Measurements from ENCODE around the gene XPC. TPM values are rescaled to one million over a fixed set of nuclear protein-coding genes. Genes with fewer than 3 reads are reported as not detected.
"Not testable (repeated sequence)": the region's sequence is repeated elsewhere in the genome, so short reads cannot be mapped to it uniquely, and the experiment has no call there.

The XPC gene
- total and polyA plus RNA-seq, 4 donors = 12.7 to 26.7 (median 14.2) TPM

DNA sequence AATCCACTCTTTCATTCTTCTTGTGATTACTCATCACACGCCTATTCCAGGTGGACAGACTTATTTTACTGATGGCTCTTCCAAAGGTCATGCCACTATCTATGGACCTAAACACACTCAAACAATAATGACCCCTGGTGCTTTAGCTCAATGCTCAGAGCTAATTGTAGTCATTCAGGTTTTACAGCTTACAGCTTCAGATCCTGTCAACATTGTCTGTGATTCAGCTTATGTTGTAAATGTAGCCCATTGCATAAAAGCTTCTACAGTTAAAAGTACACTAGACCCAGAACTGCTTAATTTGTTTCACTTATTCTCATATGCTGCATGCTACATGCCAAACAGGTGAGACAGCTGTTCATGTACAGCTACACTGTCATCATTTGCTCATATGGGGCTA is 49.5 kb upstream of the XPC start:
- no peak for TF ChIP-seq TAF1 (conservative IDR thresholded peaks at IDR 0.05)
- TF ChIP-seq GABPA (IDR thresholded peaks at IDR 0.05 in 1 of 2, conservative IDR thresholded peaks at IDR 0.05 in 1 of 2) = no peak
- no peak for TF ChIP-seq HNF4A (conservative IDR thresholded peaks at IDR 0.05)
- TF ChIP-seq EGR1 (IDR thresholded peaks at IDR 0.05; ENCODE audit: low read depth in 2 of 2) = no peak
- TF ChIP-seq REST (IDR thresholded peaks at IDR 0.05) = no peak
- TF ChIP-seq NR2F2 (IDR thresholded peaks at IDR 0.05) = no peak
- TF ChIP-seq, protein P1, sequence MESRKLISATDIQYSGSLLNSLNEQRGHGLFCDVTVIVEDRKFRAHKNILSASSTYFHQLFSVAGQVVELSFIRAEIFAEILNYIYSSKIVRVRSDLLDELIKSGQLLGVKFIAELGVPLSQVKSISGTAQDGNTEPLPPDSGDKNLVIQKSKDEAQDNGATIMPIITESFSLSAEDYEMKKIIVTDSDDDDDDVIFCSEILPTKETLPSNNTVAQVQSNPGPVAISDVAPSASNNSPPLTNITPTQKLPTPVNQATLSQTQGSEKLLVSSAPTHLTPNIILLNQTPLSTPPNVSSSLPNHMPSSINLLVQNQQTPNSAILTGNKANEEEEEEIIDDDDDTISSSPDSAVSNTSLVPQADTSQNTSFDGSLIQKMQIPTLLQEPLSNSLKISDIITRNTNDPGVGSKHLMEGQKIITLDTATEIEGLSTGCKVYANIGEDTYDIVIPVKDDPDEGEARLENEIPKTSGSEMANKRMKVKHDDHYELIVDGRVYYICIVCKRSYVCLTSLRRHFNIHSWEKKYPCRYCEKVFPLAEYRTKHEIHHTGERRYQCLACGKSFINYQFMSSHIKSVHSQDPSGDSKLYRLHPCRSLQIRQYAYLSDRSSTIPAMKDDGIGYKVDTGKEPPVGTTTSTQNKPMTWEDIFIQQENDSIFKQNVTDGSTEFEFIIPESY (IDR thresholded peaks at IDR 0.05) = no peak
- TF ChIP-seq YY1 (IDR thresholded peaks at IDR 0.05) = no peak
- TF ChIP-seq, protein P2, sequence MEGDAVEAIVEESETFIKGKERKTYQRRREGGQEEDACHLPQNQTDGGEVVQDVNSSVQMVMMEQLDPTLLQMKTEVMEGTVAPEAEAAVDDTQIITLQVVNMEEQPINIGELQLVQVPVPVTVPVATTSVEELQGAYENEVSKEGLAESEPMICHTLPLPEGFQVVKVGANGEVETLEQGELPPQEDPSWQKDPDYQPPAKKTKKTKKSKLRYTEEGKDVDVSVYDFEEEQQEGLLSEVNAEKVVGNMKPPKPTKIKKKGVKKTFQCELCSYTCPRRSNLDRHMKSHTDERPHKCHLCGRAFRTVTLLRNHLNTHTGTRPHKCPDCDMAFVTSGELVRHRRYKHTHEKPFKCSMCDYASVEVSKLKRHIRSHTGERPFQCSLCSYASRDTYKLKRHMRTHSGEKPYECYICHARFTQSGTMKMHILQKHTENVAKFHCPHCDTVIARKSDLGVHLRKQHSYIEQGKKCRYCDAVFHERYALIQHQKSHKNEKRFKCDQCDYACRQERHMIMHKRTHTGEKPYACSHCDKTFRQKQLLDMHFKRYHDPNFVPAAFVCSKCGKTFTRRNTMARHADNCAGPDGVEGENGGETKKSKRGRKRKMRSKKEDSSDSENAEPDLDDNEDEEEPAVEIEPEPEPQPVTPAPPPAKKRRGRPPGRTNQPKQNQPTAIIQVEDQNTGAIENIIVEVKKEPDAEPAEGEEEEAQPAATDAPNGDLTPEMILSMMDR (IDR thresholded peaks at IDR 0.05; ENCODE audit: low read depth, low read length, missing input control) = no peak
- no peak for TF ChIP-seq FOXA2 (IDR thresholded peaks at IDR 0.05)
- TF ChIP-seq JUND (IDR thresholded peaks at IDR 0.05) = no peak
- TF ChIP-seq RAD21 (IDR thresholded peaks at IDR 0.05) = no peak
- TF ChIP-seq, protein P3, sequence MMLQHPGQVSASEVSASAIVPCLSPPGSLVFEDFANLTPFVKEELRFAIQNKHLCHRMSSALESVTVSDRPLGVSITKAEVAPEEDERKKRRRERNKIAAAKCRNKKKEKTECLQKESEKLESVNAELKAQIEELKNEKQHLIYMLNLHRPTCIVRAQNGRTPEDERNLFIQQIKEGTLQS (IDR thresholded peaks at IDR 0.05) = no peak
- Histone ChIP-seq H3K27ac (ENCODE audit: low read depth in 1 of 2, low read length in 2 of 2) (no peak overlapping the region), H3K4me1 (ENCODE audit: control insufficient read depth in 4 of 4, insufficient read depth in 4 of 4, low read length in 3 of 4) (no peaks in the 10 kb centered on the region), H3K9me3 (ENCODE audit: control insufficient read depth in 4 of 4, low read length in 3 of 4) (no peaks in the 10 kb centered on the region), H3K4me3 (ENCODE audit: low read depth in 1 of 3, low read length in 3 of 3) (no peak overlapping the region), H3K27me3 (ENCODE audit: control insufficient read depth in 4 of 4, insufficient read depth in 4 of 4, low read length in 3 of 4) (no peaks in the 10 kb centered on the region), H3K36me3 (ENCODE audit: control insufficient read depth in 4 of 4, insufficient read depth in 3 of 4, low read depth in 1 of 4, low read length in 3 of 4) (no peaks in the 10 kb centered on the region), H3K9ac (ENCODE audit: low read depth in 1 of 2, low read length in 2 of 2) (no peak overlapping the region)
- DNase-seq (ENCODE audit: low spot score) = no peak
- WGBS = 91% methylated on average over 1 of the region's 1 CpG

- not testable (repeated sequence) for H3K9me3 ChIP-seq (ENCODE audit: control insufficient read depth in 4 of 4, low read length in 3 of 4); DNase-seq (ENCODE audit: low spot score); H3K27me3 ChIP-seq (ENCODE audit: control insufficient read depth in 4 of 4, insufficient read depth in 4 of 4, low read length in 3 of 4); H3K27ac ChIP-seq (ENCODE audit: low read depth in 1 of 2, low read length in 2 of 2); H3K4me3 ChIP-seq (ENCODE audit: low read depth in 1 of 3, low read length in 3 of 3); H3K4me1 ChIP-seq (ENCODE audit: control insufficient read depth in 4 of 4, insufficient read depth in 4 of 4, low read length in 3 of 4); H3K9ac ChIP-seq (ENCODE audit: low read depth in 1 of 2, low read length in 2 of 2); H3K36me3 ChIP-seq (ENCODE audit: control insufficient read depth in 4 of 4, insufficient read depth in 3 of 4, low read depth in 1 of 4, low read length in 3 of 4)
- WGBS = 62% methylated on average over 3 of the region's 3 CpGs
Measured at GRCh38 chr3:14226351-14226750, 48.0 kb upstream of the XPC start.
